ENCODE results near the gene USP17L29. TPM values are rescaled to one million over a fixed set of nuclear protein-coding genes. Genes with fewer than 3 reads are reported as not detected.
"Not testable (repeated sequence)": the region's sequence is repeated elsewhere in the genome, so short reads cannot be mapped to it uniquely, and the experiment has no call there.

The USP17L29 gene, protein sequence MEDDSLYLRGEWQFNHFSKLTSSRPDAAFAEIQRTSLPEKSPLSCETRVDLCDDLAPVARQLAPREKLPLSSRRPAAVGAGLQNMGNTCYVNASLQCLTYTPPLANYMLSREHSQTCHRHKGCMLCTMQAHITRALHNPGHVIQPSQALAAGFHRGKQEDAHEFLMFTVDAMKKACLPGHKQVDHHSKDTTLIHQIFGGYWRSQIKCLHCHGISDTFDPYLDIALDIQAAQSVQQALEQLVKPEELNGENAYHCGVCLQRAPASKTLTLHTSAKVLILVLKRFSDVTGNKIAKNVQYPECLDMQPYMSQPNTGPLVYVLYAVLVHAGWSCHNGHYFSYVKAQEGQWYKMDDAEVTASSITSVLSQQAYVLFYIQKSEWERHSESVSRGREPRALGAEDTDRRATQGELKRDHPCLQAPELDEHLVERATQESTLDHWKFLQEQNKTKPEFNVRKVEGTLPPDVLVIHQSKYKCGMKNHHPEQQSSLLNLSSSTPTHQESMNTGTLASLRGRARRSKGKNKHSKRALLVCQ
- total RNA-seq (2014; rRNA removed; shearing (Covaris generic)): not detected in 2 replicates

DNA sequence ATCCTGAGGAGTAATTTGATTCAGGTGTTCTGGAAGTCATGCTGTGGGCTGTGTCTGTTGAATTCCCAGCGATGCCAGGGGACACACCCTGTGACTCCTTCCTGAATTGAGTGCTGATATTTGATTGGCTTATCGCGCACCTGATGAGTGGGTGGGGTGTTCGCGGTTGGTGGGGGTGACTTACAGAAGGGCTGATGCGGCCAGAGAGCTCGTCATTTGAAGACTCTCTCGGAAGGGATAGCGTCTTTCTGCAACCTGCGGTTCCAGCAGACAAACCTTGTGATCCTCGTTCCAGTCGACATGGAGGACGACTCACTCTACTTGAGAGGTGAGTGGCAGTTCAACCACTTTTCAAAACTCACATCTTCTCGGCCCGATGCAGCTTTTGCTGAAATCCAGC is at the start of gene USP17L29:
USP17L29 (plus strand) TSS at position 301 of the 400 bp plus-strand sequence; CDS start at position 301, 0 bp downstream.
- not testable (repeated sequence) for DNase-seq (ENCODE audit: low spot score)

DNA sequence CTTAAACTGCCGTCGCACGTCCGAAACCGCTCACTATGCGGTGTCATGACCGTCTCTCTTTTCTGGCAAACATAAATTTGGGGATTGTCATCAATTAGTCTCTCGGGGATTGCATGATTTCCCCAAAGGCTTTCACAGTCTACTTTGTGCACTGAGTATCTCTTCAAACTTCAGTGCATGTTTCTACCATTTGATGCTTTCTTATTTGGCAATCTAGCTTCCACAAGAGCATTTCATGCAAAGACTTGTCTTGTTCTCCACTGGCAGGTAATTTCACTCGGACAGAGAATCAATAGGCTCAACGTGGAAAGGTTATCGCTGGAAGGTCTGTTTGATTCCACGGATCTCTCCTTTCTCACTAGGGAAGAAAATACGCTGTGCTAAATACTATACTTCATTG is 29.2 kb upstream of the USP17L29 start:
- DNase-seq (ENCODE audit: low spot score): not testable (repeated sequence)

DNA sequence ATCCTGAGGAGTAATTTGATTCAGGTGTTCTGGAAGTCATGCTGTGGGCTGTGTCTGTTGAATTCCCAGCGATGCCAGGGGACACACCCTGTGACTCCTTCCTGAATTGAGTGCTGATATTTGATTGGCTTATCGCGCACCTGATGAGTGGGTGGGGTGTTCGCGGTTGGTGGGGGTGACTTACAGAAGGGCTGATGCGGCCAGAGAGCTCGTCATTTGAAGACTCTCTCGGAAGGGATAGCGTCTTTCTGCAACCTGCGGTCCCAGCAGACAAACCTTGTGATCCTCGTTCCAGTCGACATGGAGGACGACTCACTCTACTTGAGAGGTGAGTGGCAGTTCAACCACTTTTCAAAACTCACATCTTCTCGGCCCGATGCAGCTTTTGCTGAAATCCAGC is 28.6 kb upstream of the USP17L29 start, which contains the start of gene USP17L24:
USP17L24 (plus strand) TSS at position 301 of the 400 bp plus-strand sequence; CDS start at position 301, 0 bp downstream.
- DNase-seq (ENCODE audit: low spot score): not testable (repeated sequence)

DNA sequence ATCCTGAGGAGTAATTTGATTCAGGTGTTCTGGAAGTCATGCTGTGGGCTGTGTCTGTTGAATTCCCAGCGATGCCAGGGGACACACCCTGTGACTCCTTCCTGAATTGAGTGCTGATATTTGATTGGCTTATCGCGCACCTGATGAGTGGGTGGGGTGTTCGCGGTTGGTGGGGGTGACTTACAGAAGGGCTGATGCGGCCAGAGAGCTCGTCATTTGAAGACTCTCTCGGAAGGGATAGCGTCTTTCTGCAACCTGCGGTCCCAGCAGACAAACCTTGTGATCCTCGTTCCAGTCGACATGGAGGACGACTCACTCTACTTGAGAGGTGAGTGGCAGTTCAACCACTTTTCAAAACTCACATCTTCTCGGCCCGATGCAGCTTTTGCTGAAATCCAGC is 23.8 kb upstream of the USP17L29 start, which contains the start of gene USP17L25:
USP17L25 (plus strand) TSS at position 301 of the 400 bp plus-strand sequence; CDS start at position 301, 0 bp downstream.
- DNase-seq (ENCODE audit: low spot score): not testable (repeated sequence)

DNA sequence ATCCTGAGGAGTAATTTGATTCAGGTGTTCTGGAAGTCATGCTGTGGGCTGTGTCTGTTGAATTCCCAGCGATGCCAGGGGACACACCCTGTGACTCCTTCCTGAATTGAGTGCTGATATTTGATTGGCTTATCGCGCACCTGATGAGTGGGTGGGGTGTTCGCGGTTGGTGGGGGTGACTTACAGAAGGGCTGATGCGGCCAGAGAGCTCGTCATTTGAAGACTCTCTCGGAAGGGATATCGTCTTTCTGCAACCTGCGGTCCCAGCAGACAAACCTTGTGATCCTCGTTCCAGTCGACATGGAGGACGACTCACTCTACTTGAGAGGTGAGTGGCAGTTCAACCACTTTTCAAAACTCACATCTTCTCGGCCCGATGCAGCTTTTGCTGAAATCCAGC is 19.1 kb upstream of the USP17L29 start, which contains the start of gene USP17L26:
USP17L26 (plus strand) TSS at position 301 of the 400 bp plus-strand sequence; CDS start at position 301, 0 bp downstream.
- DNase-seq (ENCODE audit: low spot score): not testable (repeated sequence)

DNA sequence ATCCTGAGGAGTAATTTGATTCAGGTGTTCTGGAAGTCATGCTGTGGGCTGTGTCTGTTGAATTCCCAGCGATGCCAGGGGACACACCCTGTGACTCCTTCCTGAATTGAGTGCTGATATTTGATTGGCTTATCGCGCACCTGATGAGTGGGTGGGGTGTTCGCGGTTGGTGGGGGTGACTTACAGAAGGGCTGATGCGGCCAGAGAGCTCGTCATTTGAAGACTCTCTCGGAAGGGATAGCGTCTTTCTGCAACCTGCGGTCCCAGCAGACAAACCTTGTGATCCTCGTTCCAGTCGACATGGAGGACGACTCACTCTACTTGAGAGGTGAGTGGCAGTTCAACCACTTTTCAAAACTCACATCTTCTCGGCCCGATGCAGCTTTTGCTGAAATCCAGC is 14.3 kb upstream of the USP17L29 start, which contains the start of gene USP17L5:
USP17L5 (plus strand) TSS at position 301 of the 400 bp plus-strand sequence; CDS start at position 301, 0 bp downstream.
- not testable (repeated sequence) for DNase-seq (ENCODE audit: low spot score)

DNA sequence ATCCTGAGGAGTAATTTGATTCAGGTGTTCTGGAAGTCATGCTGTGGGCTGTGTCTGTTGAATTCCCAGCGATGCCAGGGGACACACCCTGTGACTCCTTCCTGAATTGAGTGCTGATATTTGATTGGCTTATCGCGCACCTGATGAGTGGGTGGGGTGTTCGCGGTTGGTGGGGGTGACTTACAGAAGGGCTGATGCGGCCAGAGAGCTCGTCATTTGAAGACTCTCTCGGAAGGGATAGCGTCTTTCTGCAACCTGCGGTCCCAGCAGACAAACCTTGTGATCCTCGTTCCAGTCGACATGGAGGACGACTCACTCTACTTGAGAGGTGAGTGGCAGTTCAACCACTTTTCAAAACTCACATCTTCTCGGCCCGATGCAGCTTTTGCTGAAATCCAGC is 9.6 kb upstream of the USP17L29 start, which contains the start of gene USP17L27:
USP17L27 (plus strand) TSS at position 301 of the 400 bp plus-strand sequence; CDS start at position 301, 0 bp downstream.
- DNase-seq (ENCODE audit: low spot score): not testable (repeated sequence)

DNA sequence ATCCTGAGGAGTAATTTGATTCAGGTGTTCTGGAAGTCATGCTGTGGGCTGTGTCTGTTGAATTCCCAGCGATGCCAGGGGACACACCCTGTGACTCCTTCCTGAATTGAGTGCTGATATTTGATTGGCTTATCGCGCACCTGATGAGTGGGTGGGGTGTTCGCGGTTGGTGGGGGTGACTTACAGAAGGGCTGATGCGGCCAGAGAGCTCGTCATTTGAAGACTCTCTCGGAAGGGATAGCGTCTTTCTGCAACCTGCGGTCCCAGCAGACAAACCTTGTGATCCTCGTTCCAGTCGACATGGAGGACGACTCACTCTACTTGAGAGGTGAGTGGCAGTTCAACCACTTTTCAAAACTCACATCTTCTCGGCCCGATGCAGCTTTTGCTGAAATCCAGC is 4.8 kb upstream of the USP17L29 start, which contains the start of gene USP17L28:
USP17L28 (plus strand) TSS at position 301 of the 400 bp plus-strand sequence; CDS start at position 301, 0 bp downstream.
- DNase-seq (ENCODE audit: low spot score): not testable (repeated sequence)

DNA sequence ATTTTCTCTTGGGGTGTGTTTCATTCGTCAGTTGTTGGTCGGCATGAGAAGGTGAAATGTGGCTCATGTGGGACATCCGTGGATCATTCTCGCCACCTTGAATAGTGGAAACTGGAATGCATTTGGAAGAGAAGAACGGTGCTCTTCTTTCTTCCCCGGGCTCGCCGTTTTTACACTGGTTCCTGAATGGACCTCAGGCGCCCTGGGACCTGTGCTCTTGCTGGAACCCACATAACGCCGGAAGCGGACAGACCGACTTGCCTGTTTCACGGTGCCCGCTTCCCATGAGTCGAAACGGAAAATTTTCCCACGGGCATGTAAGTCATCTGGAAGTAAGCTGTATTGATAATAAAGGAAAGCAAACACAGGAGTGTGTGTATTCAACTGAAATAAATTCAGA is 2.6 kb upstream of the USP17L29 start:
- not testable (repeated sequence) for DNase-seq (ENCODE audit: low spot score)

DNA sequence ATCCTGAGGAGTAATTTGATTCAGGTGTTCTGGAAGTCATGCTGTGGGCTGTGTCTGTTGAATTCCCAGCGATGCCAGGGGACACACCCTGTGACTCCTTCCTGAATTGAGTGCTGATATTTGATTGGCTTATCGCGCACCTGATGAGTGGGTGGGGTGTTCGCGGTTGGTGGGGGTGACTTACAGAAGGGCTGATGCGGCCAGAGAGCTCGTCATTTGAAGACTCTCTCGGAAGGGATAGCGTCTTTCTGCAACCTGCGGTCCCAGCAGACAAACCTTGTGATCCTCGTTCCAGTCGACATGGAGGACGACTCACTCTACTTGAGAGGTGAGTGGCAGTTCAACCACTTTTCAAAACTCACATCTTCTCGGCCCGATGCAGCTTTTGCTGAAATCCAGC is 9.4 kb downstream of the USP17L29 start, which contains the start of gene USP17L30:
USP17L30 (plus strand) TSS at position 301 of the 400 bp plus-strand sequence; CDS start at position 301, 0 bp downstream.
- DNase-seq (ENCODE audit: low spot score): not testable (repeated sequence)

DNA sequence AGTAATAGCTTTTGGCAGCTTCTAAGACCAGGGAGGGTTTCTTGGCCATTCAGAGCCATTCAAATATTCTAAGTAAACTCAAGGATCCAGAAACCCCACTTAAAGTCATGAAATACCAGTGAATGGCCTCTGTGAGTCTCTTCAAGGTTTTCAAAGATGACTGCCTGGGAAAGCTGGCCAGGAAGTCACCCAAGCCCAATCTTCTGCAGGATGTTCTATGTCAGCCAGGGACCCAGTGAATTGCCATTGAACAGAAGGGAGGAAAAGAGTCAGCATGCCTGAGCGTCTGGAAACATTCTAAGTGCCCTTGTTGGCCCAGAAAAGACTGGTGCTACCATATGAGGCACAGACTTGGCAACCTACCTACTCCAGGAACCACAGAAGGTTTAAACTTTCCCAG is 26.4 kb downstream of the USP17L29 start:
- not testable (repeated sequence) for DNase-seq (ENCODE audit: low spot score)

DNA sequence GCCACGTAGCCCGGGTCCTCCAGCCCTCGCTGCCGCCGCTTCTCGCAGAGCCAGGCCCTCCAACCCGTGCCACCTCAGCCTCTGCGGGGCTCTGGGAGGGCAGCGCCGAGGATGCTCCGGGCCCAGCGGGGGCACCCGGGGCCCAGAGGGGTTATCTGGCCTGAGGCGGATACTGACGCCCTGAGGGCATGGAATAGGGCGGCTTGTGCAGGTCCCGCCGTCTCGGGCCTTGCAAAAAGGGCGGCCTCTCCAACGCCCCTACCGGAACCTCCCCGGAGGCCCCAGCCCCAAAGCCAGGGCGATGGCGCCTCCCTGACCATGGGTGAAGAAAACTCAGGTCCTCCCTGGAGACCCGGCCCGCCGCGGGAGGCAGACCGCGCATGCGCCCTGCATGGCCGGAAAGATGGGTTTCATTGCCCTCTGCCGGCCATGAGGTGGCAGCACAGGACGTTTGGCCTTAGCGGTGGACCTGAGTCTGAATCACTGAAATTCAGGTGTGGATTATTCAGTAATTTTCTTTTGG is 27.6 kb downstream of the USP17L29 start:
- DNase-seq (ENCODE audit: low spot score): not testable (repeated sequence)

DNA sequence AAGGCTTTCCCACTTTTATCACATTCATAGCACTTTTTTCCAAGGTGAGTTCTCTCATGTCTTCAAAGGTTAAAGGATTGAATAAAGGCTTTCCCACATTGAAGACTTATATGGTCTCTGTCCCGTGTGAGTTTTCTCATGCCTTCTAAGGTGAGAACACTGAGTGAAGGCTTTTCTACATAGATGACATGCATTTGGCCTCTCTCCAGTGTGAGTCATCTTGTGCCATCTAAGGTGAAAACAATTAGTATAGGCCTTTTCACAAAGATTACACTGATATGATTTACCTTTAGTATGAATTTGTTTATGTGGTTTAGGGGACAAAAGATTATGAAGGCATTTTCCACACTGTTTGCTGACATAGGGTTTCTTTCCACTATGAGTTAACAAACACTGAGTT is 30.7 kb downstream of the USP17L29 start:
- no peak for DNase-seq (ENCODE audit: low spot score)

DNA sequence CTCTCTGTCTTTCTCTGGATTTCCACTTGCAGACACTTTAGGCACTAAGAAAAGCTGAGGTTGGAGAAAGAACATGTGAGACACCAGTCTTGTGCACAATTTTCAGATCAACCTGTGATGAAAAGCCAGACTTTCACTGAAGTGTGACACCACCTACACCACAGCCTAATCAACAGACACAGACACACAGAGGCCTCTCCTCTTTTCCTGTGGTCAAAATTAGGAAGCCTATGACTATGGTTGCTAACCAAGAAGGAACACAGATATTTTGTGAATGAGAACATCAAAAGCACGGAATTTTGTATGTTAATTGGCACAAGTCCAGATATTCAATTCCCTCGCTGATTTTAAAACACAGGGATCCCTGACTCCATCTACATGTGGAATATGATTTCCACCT is 35.6 kb downstream of the USP17L29 start:
- not testable (repeated sequence) for DNase-seq (ENCODE audit: low spot score)

Other genes starting within 250 kb of the USP17L29 start
- not detected in 2 replicates for gene FAM90A26, start 183.2 kb upstream of the USP17L29 start, total RNA-seq (2014; rRNA removed; shearing (Covaris generic))
- not detected in 2 replicates for gene USP17L10, start 143.0 kb upstream of the USP17L29 start, total RNA-seq (2014; rRNA removed; shearing (Covaris generic))
- gene USP17L11, start 138.2 kb upstream of the USP17L29 start, total RNA-seq (2014; rRNA removed; shearing (Covaris generic)): not detected in 2 replicates
- not detected in 2 replicates for gene USP17L12, start 133.5 kb upstream of the USP17L29 start, total RNA-seq (2014; rRNA removed; shearing (Covaris generic))
- not detected in 2 replicates for gene USP17L13, start 128.7 kb upstream of the USP17L29 start, total RNA-seq (2014; rRNA removed; shearing (Covaris generic))
- gene USP17L15, start 119.3 kb upstream of the USP17L29 start, total RNA-seq (2014; rRNA removed; shearing (Covaris generic)): not detected in 2 replicates
- gene USP17L17, start 109.8 kb upstream of the USP17L29 start, total RNA-seq (2014; rRNA removed; shearing (Covaris generic)): not detected in 2 replicates
- gene USP17L18, start 105.0 kb upstream of the USP17L29 start, total RNA-seq (2014; rRNA removed; shearing (Covaris generic)): not detected in 2 replicates
- gene USP17L19, start 100.3 kb upstream of the USP17L29 start, total RNA-seq (2014; rRNA removed; shearing (Covaris generic)): not detected in 2 replicates
- gene USP17L20, start 95.5 kb upstream of the USP17L29 start, total RNA-seq (2014; rRNA removed; shearing (Covaris generic)): not detected in 2 replicates
- not detected in 2 replicates for gene USP17L21, start 90.8 kb upstream of the USP17L29 start, total RNA-seq (2014; rRNA removed; shearing (Covaris generic))
- not detected in 2 replicates for gene USP17L22, start 86.0 kb upstream of the USP17L29 start, total RNA-seq (2014; rRNA removed; shearing (Covaris generic))
- not detected in 2 replicates for gene USP17L24, start 28.5 kb upstream of the USP17L29 start, total RNA-seq (2014; rRNA removed; shearing (Covaris generic))
- not detected in 2 replicates for gene USP17L25, start 23.7 kb upstream of the USP17L29 start, total RNA-seq (2014; rRNA removed; shearing (Covaris generic))
- not detected in 2 replicates for gene USP17L26, start 19.0 kb upstream of the USP17L29 start, total RNA-seq (2014; rRNA removed; shearing (Covaris generic))
- not detected in 2 replicates for gene USP17L5, start 14.2 kb upstream of the USP17L29 start, total RNA-seq (2014; rRNA removed; shearing (Covaris generic))
- not detected in 2 replicates for gene USP17L27, start 9.5 kb upstream of the USP17L29 start, total RNA-seq (2014; rRNA removed; shearing (Covaris generic))
- gene USP17L28, start 4.7 kb upstream of the USP17L29 start, total RNA-seq (2014; rRNA removed; shearing (Covaris generic)): not detected in 2 replicates
- not detected in 2 replicates for gene USP17L30, start 9.5 kb downstream of the USP17L29 start, total RNA-seq (2014; rRNA removed; shearing (Covaris generic))
- gene DEFB131A, start 90.8 kb downstream of the USP17L29 start, total RNA-seq (2014; rRNA removed; shearing (Covaris generic)): not detected in 2 replicates

Data from H4 (cell line).